ENCODE measurements around the gene MTARC1. TPM values are rescaled to one million over a fixed set of nuclear protein-coding genes. Genes with fewer than 3 reads are reported as not detected.

Gene MTARC1
- total and polyA plus RNA-seq, 2 of the 4 experiments (the other 2 are of a cell fraction) = 0.18 to 0.55 TPM

GRCh38 chr1:220806408-220806807 is 19.7 kb downstream of the MTARC1 start:
- Histone ChIP-seq H2BK15ac (ENCODE audit: low read depth, low read length) (no peak overlapping the region), H3K27me3 (ENCODE audit: control insufficient read depth, insufficient read depth, low read length) (0 out of 2 replicates have a peak, but pooled peaks cover 2% of the 10 kb centered on the region), H3K4ac (ENCODE audit: low read depth, low read length) (no peak overlapping the region), H3K36me3 (ENCODE audit: control insufficient read depth, insufficient read depth, low read length) (no peaks in the 10 kb centered on the region), H2BK5ac (ENCODE audit: low read depth, low read length, poor library complexity, severe bottlenecking) (no peak overlapping the region), H2BK120ac (ENCODE audit: low read depth, low read length) (no peak overlapping the region), H4K20me1 (ENCODE audit: insufficient read depth, low read length) (no peaks in the 10 kb centered on the region), H2AFZ (replicated peaks; ENCODE audit: low read length, poor library complexity) (no peak overlapping the region), H3K4me2 (ENCODE audit: low read depth, low read length) (no peak overlapping the region), H2AK5ac (ENCODE audit: low read depth, low read length) (no peak overlapping the region; the same call in 1 of the 2 replicates), H3K56ac (ENCODE audit: extremely low read depth, insufficient read depth, low read length) (no peak overlapping the region), H3K79me1 (ENCODE audit: low read depth in 1 of 2, low read length in 2 of 2) (no peaks in the 10 kb centered on the region), H2BK20ac (ENCODE audit: low read depth, low read length) (no peak overlapping the region), H2AK9ac (replicated peaks; ENCODE audit: low read depth, low read length, poor library complexity) (no peak overlapping the region), H3K9me1 (ENCODE audit: insufficient read depth, low read length) (no peaks in the 10 kb centered on the region), H3K9ac (ENCODE audit: low read depth, low read length) (no peak overlapping the region), H4K5ac (ENCODE audit: low read depth, low read length) (no peak overlapping the region), H3K18ac (ENCODE audit: low read depth, low read length) (no peak overlapping the region), H4K91ac (ENCODE audit: insufficient read depth, low read depth, low read length) (no peak overlapping the region), H4K8ac (ENCODE audit: low read depth in 2 of 2, low read length in 2 of 2) (no peak overlapping the region), H3K4me1 (ENCODE audit: control insufficient read depth, insufficient read depth, low read length) (peaks cover 10% of the 10 kb centered on the region; the same call in 1 of the 2 replicates), H3K14ac (replicated peaks; ENCODE audit: low read depth, low read length) (no peak overlapping the region), H3K9me3 (ENCODE audit: control insufficient read depth, insufficient read depth, low read length) (peaks cover 2% of the 10 kb centered on the region; the same call in 1 of the 2 replicates), H3K4me3 (ENCODE audit: insufficient read depth, low read depth, low read length) (no peak overlapping the region), H3K27ac (ENCODE audit: insufficient read depth, low read length) (no peak overlapping the region), H3K23ac (ENCODE audit: low read depth, low read length) (no peak overlapping the region)
- WGBS, 2 experiments (ENCODE audit: extremely low coverage in 2 of 2, insufficient read length in 1 of 2) = no CpG with 5 or more reads among the region's 4 CpGs
- intact Hi-C loops (cut with micrococcal nuclease) (no loop called here), in situ Hi-C loops (cut with MboI; ENCODE audit: low sequenced_read_pairs) (no loop called here), dilution Hi-C loops (cut with HindIII; ENCODE audit: low sequenced_read_pairs, unreplicated experiment) (no loop called here)
- ATAC-seq (ENCODE audit: low read depth) (no peak), DNase-seq (no peak)
- no peak for TF ChIP-seq BHLHE40 (IDR thresholded peaks at IDR 0.05; ENCODE audit: low read depth, low read length)
- no peak for TF ChIP-seq USF2 (IDR thresholded peaks at IDR 0.05; ENCODE audit: low read depth, low read length)
- TF ChIP-seq POLR2A (IDR thresholded peaks at IDR 0.05; ENCODE audit: low read depth, low read length) = no peak
- TF ChIP-seq CHD1 (IDR thresholded peaks at IDR 0.05; ENCODE audit: low read depth, low read length) = no peak
- no peak for TF ChIP-seq SMC3 (IDR thresholded peaks at IDR 0.05; ENCODE audit: low read depth, low read length)
- no peak for TF ChIP-seq RAD21 (IDR thresholded peaks at IDR 0.05; ENCODE audit: low read length)
- no peak for TF ChIP-seq RCOR1 (IDR thresholded peaks at IDR 0.05; ENCODE audit: insufficient replicate concordance, low read length)
- no peak for TF ChIP-seq ELK1 (IDR thresholded peaks at IDR 0.05; ENCODE audit: borderline replicate concordance, low read depth, low read length)
- no peak for TF ChIP-seq NFE2L2 (IDR thresholded peaks at IDR 0.05; ENCODE audit: low read depth, low read length)
- TF ChIP-seq CEBPB (IDR thresholded peaks at IDR 0.05; ENCODE audit: low read depth, low read length) = no peak
- no TSS peak for BruUV-seq (replicated peaks)
- CTCF ChIA-PET = no interaction called here
- POLR2A ChIA-PET (ENCODE audit: unreplicated experiment) = no interaction called here

Data from IMR-90 (cell line).